Measurements from ENCODE around the gene TRIP10. TPM values are rescaled to one million over a fixed set of nuclear protein-coding genes. Genes with fewer than 3 reads are reported as not detected.

TRIP10 gene
- total and polyA plus RNA-seq, 2 of the 13 experiments (the other 11 are each of a cell fraction or from before 2014, with no cell fraction given): 32.5 to 33.2 TPM

DNA sequence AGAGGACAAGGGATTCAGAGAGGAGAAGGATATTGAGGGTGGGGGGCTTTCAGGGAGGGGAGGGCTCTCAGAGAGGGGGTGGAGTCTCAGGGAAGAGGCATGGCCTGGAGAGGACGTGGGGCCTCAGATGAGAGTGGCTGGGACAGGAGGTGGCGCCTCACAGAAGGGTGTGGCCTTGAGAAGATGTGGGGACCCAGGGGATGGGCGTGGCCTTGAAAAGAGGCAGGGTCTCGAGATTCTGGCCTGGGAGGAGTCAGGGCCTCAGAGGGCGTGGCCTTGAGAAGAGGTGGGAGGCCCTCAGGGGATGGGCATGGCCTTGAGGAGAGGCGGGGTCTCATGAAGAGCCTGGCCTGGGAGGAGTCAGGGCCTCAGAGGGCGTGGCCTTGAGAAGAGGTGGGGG is 45.8 kb upstream of the TRIP10 start:
- H3K79me2 ChIP-seq (ENCODE audit: insufficient read depth, low read length): no peaks in the 10 kb centered on the region
- ChIA-PET POLR2A (no interaction called here), CTCF (ENCODE audit: low intra/inter-chr PET ratio, low total read pairs) (no interaction called here)
- ATAC-seq: peak; percentile 32
- 91% methylated on average over 5 of the region's 7 CpGs for WGBS (ENCODE audit: low lambda C conversion rate)
- in situ Hi-C loops (cut with HindIII; ENCODE audit: extremely low pct_ligation_motif_present, low pct_unique_long_range_greater_than_20kb) (no loop called here), intact Hi-C loops (cut with micrococcal nuclease; ENCODE audit: unreplicated experiment) (no loop called here)
- no peaks in the 10 kb centered on the region for H3K4me1 ChIP-seq (ENCODE audit: insufficient read depth, low read length)
- DNase-seq (ENCODE audit: low spot score): peak; percentile 36
- H3K27me3 ChIP-seq (ENCODE audit: control insufficient read depth in 1 of 2, insufficient read depth in 2 of 2, low read length in 2 of 2): no peaks in the 10 kb centered on the region
- H2AFZ ChIP-seq (ENCODE audit: low read length): no peak overlapping the region
- no peak overlapping the region for H3K27ac ChIP-seq (ENCODE audit: extremely low read length, insufficient read depth, low read length)
- no peak for FAIRE-seq
- H3K9ac ChIP-seq (ENCODE audit: insufficient read depth, low read depth, low read length): no peak overlapping the region
- peaks cover 66% of the 10 kb centered on the region for H4K20me1 ChIP-seq (ENCODE audit: insufficient read depth, low read length)
- no TSS peak for BruUV-seq (replicated peaks)
- H3K4me3 ChIP-seq (replicated peaks in 1 of 3; ENCODE audit: insufficient read depth in 1 of 3, low read depth in 2 of 3, low read length in 3 of 3): no peak overlapping the region
- H3K9me3 ChIP-seq (ENCODE audit: low read length): no peaks in the 10 kb centered on the region
- no peak overlapping the region for H3K4me2 ChIP-seq (ENCODE audit: low read depth, low read length)
- peaks cover 44 to 85% of the 10 kb centered on the region in 2 experiments for H3K36me3 ChIP-seq (replicated peaks in 1 of 2; ENCODE audit: control insufficient read depth in 1 of 2, insufficient read depth in 2 of 2, low read length in 2 of 2)
- TF ChIP-seq HNRNPH1 (optimal IDR thresholded peaks at IDR 0.05; ENCODE audit: low read depth, low read length) (no peak), PCBP2 (optimal IDR thresholded peaks at IDR 0.05; ENCODE audit: low read depth, low read length, poor library complexity, severe bottlenecking) (no peak), POLR2G (IDR thresholded peaks at IDR 0.05; ENCODE audit: low read depth, low read length) (peak; percentile 52), ATRX (CRISPR knock-in tag; IDR thresholded peaks at IDR 0.05; ENCODE audit: borderline replicate concordance) (no peak), POLR2AphosphoS2 (IDR thresholded peaks at IDR 0.05; ENCODE audit: low read depth, low read length) (0 out of 2 replicates have a peak, but pooled peaks have one; percentile 46), NFYB (CRISPR knock-in tag; IDR thresholded peaks at IDR 0.05) (no peak), ZSCAN30 (CRISPR knock-in tag; IDR thresholded peaks at IDR 0.05) (no peak), ZFP90 (CRISPR knock-in tag; IDR thresholded peaks at IDR 0.05; ENCODE audit: borderline replicate concordance) (no peak), ZBTB8A (CRISPR knock-in tag; IDR thresholded peaks at IDR 0.05; ENCODE audit: borderline replicate concordance, low read depth) (no peak), SALL1 (CRISPR knock-in tag; IDR thresholded peaks at IDR 0.05) (peak; percentile 5; the same call in 1 of the 2 replicates), SP2 (CRISPR knock-in tag; IDR thresholded peaks at IDR 0.05) (peak; percentile 5; the same call in 1 of the 2 replicates), EZH2 (conservative IDR thresholded peaks at IDR 0.05; ENCODE audit: low read depth, low read length) (no peak), FOXM1 (CRISPR knock-in tag; IDR thresholded peaks at IDR 0.05) (no peak), CBX1 (IDR thresholded peaks at IDR 0.05; ENCODE audit: low read depth) (no peak), MYC (CRISPR knock-in tag; IDR thresholded peaks at IDR 0.05; ENCODE audit: borderline replicate concordance) (no peak), TMF1 (CRISPR knock-in tag; IDR thresholded peaks at IDR 0.05; ENCODE audit: low read depth) (no peak), SSRP1 (CRISPR knock-in tag; IDR thresholded peaks at IDR 0.05) (0 out of 2 replicates have a peak, but pooled peaks have one; percentile 20), ZBTB21 (CRISPR knock-in tag; IDR thresholded peaks at IDR 0.05) (no peak), ZNF562 (CRISPR knock-in tag; IDR thresholded peaks at IDR 0.05; ENCODE audit: borderline replicate concordance) (no peak), IKZF1 (IDR thresholded peaks at IDR 0.05) (no peak), PITX1 (CRISPR knock-in tag; IDR thresholded peaks at IDR 0.05) (no peak), FOXA3 (CRISPR knock-in tag; IDR thresholded peaks at IDR 0.05) (no peak), NR2F1 (CRISPR knock-in tag; IDR thresholded peaks at IDR 0.05) (no peak), NFIC (IDR thresholded peaks at IDR 0.05; ENCODE audit: low read length) (no peak), POLR2A (IDR thresholded peaks at IDR 0.05; ENCODE audit: insufficient read depth in 1 of 2, low read depth in 2 of 2, low read length in 2 of 2) (0 out of 4 replicates have a peak, but pooled peaks of 1 of the 2 experiments have one; percentile 25), RBM22 (optimal IDR thresholded peaks at IDR 0.05; ENCODE audit: low read length) (peak; percentile 12), EP300 (IDR thresholded peaks at IDR 0.05; ENCODE audit: low read depth in 2 of 2, low read length in 2 of 2) (no peak), EP300 (CRISPR knock-in tag; IDR thresholded peaks at IDR 0.05; ENCODE audit: borderline replicate concordance) (no peak), NRL (CRISPR knock-in tag; IDR thresholded peaks at IDR 0.05; ENCODE audit: borderline replicate concordance) (no peak)
- TF ChIP-seq, protein P1, sequence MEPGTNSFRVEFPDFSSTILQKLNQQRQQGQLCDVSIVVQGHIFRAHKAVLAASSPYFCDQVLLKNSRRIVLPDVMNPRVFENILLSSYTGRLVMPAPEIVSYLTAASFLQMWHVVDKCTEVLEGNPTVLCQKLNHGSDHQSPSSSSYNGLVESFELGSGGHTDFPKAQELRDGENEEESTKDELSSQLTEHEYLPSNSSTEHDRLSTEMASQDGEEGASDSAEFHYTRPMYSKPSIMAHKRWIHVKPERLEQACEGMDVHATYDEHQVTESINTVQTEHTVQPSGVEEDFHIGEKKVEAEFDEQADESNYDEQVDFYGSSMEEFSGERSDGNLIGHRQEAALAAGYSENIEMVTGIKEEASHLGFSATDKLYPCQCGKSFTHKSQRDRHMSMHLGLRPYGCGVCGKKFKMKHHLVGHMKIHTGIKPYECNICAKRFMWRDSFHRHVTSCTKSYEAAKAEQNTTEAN (CRISPR knock-in tag; conservative IDR thresholded peaks at IDR 0.05): no peak

All from HepG2 (cell line).